CD4-positive, alpha-beta T cell (primary cell): ENCODE measurements around the gene OCRL. TPM values are rescaled to one million over a fixed set of nuclear protein-coding genes. Genes with fewer than 3 reads are reported as not detected.

Experiments used
- ATAC-seq: fragments of 200-7000 bp; cut with Tn5 transposase; one replicate; pipeline ENCODE4 v1.10.0; 2022; ENCODE audit warnings: mild to moderate bottlenecking; ENCODE audit not compliant: poor library complexity
- CTCF ChIA-PET: fragments of 350-600 bp; sonication (Branson Sonifier 250); formaldehyde crosslinking; loops from one replicate; lab custom pipeline; 2021; ENCODE audit warnings: antibody characterized with exemption, inconsistent platforms; lab: Charles Lee
- POLR2A ChIA-PET: fragments of 350-600 bp; sonication (Branson Sonifier 250); formaldehyde crosslinking; loops from one replicate; lab custom pipeline; 2021; ENCODE audit warnings: antibody characterized with exemption, inconsistent platforms; lab: Charles Lee
- DNase-seq, 14 experiments: peaks; one replicate each; pipeline ENCODE4 v3.0.0-alpha.2; 2013 to 2020; ENCODE audit warnings: mixed read lengths in 2 of 14
- H3K27ac ChIP-seq, 2 donors: one replicate each; pipeline versions ENCODE4 v1.5.1 to v1.7.0; 2013; ENCODE audit warnings: low read length in 2 of 2, low read depth in 1 of 2, mild to moderate bottlenecking in 1 of 2
- H3K27me3 ChIP-seq, 2 experiments: 1 replicate in 1 of 2; 2 replicates in 1 of 2; pipeline versions ENCODE4 v1.6.1 to v1.7.0; 2013; ENCODE audit warnings: low read length in 2 of 2, control low read depth in 1 of 2, mild to moderate bottlenecking in 1 of 2, moderate library complexity in 1 of 2; ENCODE audit not compliant: insufficient read depth in 2 of 2, control insufficient read depth in 1 of 2
- H3K36me3 ChIP-seq: one replicate; pipeline ENCODE4 v1.6.1; 2013; ENCODE audit warnings: low read length, control low read depth; ENCODE audit not compliant: insufficient read depth
- H3K4me1 ChIP-seq: one replicate; pipeline ENCODE4 v1.6.1; 2013; ENCODE audit warnings: low read length, control low read depth; ENCODE audit not compliant: insufficient read depth
- H3K4me3 ChIP-seq: one replicate; pipeline ENCODE4 v1.5.1; 2013; ENCODE audit warnings: mild to moderate bottlenecking, low read length, moderate library complexity
- H3K9me3 ChIP-seq, 2 experiments: 1 replicate in 1 of 2; 2 replicates in 1 of 2; pipeline versions ENCODE4 v1.6.1 to v1.7.0; 2013; ENCODE audit warnings: low read length in 2 of 2, mild to moderate bottlenecking in 2 of 2, control low read depth in 1 of 2, moderate library complexity in 1 of 2; ENCODE audit not compliant: control insufficient read depth in 1 of 2, insufficient read depth in 1 of 2
- H3K27ac Mint-ChIP-seq: one replicate; pipeline ENCODE4 v1.8.0; 2020; ENCODE audit warnings: mixed read lengths
- H3K27me3 Mint-ChIP-seq: one replicate; pipeline ENCODE4 v1.8.0; 2021; ENCODE audit warnings: mixed read lengths
- H3K36me3 Mint-ChIP-seq: one replicate; pipeline ENCODE4 v1.8.0; 2021; ENCODE audit warnings: low read depth, mixed read lengths
- H3K4me1 Mint-ChIP-seq: one replicate; pipeline ENCODE4 v1.8.0; 2021; ENCODE audit warnings: low read depth, mixed read lengths
- H3K4me3 Mint-ChIP-seq: one replicate; pipeline ENCODE4 v1.8.0; 2020; ENCODE audit warnings: mild to moderate bottlenecking, mixed read lengths
- H3K9me3 Mint-ChIP-seq: one replicate; pipeline ENCODE4 v1.8.0; 2020; ENCODE audit warnings: mixed read lengths
- intact Hi-C, 2 experiments: fragments of 100-400 bp; cut with DNase I in 1 of 2; cut with micrococcal nuclease in 1 of 2; formaldehyde crosslinking; loops; one replicate each; pipeline versions ENCODE4 v1.15.1 to v1.9.0; 2023 to 2025; cut with DNase I, micrococcal nuclease
- total RNA-seq, 174 experiments: library from RNA in 2 of 174; stranded (reverse) in 2 of 174; gene quantifications; one replicate each; pipeline ENCODE4 v1.2.3 and lab custom pipeline; 2021 to 2026
- TF ChIP-seq, protein P1 (sequence below): fragments of 200-600 bp; IDR thresholded peaks from one replicate; pipeline ENCODE4 v1.8.0; 2022; ENCODE audit warnings: antibody characterized with exemption, mild to moderate bottlenecking

OCRL gene
- total RNA-seq, 2 experiments from 2014 or later = 4.0 to 4.1 TPM

DNA sequence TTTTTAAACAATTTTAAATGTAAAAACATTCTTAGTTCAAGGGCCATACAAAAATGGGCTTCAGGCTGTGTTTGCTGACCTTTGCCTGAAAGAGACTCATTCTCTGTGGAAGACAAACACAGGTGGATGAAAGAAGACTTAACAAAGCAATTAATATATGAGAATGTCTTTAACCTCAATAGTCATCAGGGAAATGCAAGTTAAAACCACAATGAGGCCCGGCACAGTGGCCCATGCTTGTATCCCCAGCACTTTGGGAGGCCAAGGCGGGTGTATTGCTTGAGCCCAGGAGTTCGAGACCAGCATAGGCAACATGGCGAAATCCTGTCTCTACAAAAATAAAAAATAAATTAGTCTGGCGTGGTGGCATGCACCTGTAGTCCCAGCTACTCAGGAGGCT lies 9.6 kb upstream of the OCRL start:
- TF ChIP-seq, protein P1, sequence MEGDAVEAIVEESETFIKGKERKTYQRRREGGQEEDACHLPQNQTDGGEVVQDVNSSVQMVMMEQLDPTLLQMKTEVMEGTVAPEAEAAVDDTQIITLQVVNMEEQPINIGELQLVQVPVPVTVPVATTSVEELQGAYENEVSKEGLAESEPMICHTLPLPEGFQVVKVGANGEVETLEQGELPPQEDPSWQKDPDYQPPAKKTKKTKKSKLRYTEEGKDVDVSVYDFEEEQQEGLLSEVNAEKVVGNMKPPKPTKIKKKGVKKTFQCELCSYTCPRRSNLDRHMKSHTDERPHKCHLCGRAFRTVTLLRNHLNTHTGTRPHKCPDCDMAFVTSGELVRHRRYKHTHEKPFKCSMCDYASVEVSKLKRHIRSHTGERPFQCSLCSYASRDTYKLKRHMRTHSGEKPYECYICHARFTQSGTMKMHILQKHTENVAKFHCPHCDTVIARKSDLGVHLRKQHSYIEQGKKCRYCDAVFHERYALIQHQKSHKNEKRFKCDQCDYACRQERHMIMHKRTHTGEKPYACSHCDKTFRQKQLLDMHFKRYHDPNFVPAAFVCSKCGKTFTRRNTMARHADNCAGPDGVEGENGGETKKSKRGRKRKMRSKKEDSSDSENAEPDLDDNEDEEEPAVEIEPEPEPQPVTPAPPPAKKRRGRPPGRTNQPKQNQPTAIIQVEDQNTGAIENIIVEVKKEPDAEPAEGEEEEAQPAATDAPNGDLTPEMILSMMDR = no peak
- Mint-ChIP-seq H3K27me3 (no peaks in the 10 kb centered on the region), H3K9me3 (no peaks in the 10 kb centered on the region), H3K36me3 (no peaks in the 10 kb centered on the region), H3K4me1 (no peaks in the 10 kb centered on the region), H3K4me3 (no peak overlapping the region), H3K27ac (no peak overlapping the region)
- Histone ChIP-seq H3K9me3 (no peaks in the 10 kb centered on the region), H3K36me3 (no peaks in the 10 kb centered on the region), H3K27ac (no peak overlapping the region), H3K4me1 (no peaks in the 10 kb centered on the region), H3K27me3 (no peaks in the 10 kb centered on the region), H3K4me3 (no peak overlapping the region)
- DNase-seq = no peak
- ATAC-seq = no peak
- POLR2A ChIA-PET = no interaction called here
- intact Hi-C loops = no loop called here
- CTCF ChIA-PET = no interaction called here

- H3K9me3 ChIP-seq = no peaks in the 10 kb centered on the region
- DNase-seq = no peak
- no peak overlapping the region for H3K27ac Mint-ChIP-seq
These were observed 8.9 kb upstream of the OCRL start for GRCh38 chrX:129531132-129531531.

GRCh38 chrX:129534816-129535578 lies 5.1 kb upstream of the OCRL start:
- intact Hi-C loops = no loop called here
- Histone ChIP-seq H3K9me3 (no peaks in the 10 kb centered on the region), H3K4me1 (peaks cover 1% of the 10 kb centered on the region), H3K27me3 (no peaks in the 10 kb centered on the region), H3K4me3 (no peak overlapping the region), H3K36me3 (no peaks in the 10 kb centered on the region), H3K27ac (no peak overlapping the region)
- DNase-seq (no peak), ATAC-seq (no peak)
- peaks cover 8% of the 10 kb centered on the region for H3K4me1 Mint-ChIP-seq
- ChIA-PET CTCF (no interaction called here), POLR2A (no interaction called here)
- TF ChIP-seq, protein P1 = no peak
- no peak overlapping the region for H3K4me3 Mint-ChIP-seq
- no peaks in the 10 kb centered on the region for H3K27me3 Mint-ChIP-seq
- H3K27ac Mint-ChIP-seq = no peak overlapping the region
- H3K36me3 Mint-ChIP-seq = no peaks in the 10 kb centered on the region
- H3K9me3 Mint-ChIP-seq = no peaks in the 10 kb centered on the region

More at GRCh38 chrX:129531132-129531531, 8.9 kb upstream of the OCRL start:
- ATAC-seq = no peak
- Mint-ChIP-seq H3K27me3 (no peaks in the 10 kb centered on the region), H3K36me3 (no peaks in the 10 kb centered on the region), H3K4me1 (no peaks in the 10 kb centered on the region), H3K4me3 (no peak overlapping the region), H3K9me3 (no peaks in the 10 kb centered on the region)
- no peak overlapping the region for H3K27ac ChIP-seq
- intact Hi-C loops = no loop called here
- TF ChIP-seq, protein P1 = no peak
- H3K4me1 ChIP-seq = no peaks in the 10 kb centered on the region
- CTCF ChIA-PET = interaction anchor here (0.6 kb wide), 1 partner anchor 11 kb away, joined by 3 read pairs; no protein-coding TSS in a partner anchor
- no peaks in the 10 kb centered on the region for H3K36me3 ChIP-seq
- no peak overlapping the region for H3K4me3 ChIP-seq
- POLR2A ChIA-PET = no interaction called here
- no peaks in the 10 kb centered on the region for H3K27me3 ChIP-seq
